NCI-H128 (cell line): ENCODE data around the gene OR5H1.
"Not testable (repeated sequence)": the region's sequence is repeated elsewhere in the genome, so short reads cannot be mapped to it uniquely, and the experiment has no call there.

Experiments
- DNase-seq: peaks from one replicate; lab custom pipeline; 2025; ENCODE audit not compliant: unreplicated experiment; lab: John Stamatoyannopoulos, UW

The OR5H1 gene

DNA sequence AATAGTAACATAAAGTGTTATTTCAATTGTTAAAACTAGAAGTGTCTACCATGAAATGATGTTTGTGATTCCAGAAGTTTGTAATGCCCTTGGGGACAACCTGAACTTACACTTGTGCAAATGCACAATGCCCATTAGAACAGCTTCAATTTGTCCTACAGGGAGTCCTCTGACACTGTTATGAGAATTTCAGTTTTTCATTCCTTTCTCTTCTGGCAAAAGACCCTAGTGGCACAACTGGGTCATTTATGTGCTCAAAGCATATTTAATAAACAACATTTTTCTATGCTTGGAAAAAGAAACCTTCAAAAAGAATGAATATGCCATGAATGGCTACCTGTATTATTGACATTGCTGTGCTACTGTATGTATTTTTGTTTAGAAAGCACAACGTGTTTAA, at the start of gene OR5H1:
Gene OR5H1 (plus strand): TSS at position 301 of the 400 bp plus-strand sequence. CDS start 1,977 bp downstream, outside the sequence.
- no peak for DNase-seq

DNA sequence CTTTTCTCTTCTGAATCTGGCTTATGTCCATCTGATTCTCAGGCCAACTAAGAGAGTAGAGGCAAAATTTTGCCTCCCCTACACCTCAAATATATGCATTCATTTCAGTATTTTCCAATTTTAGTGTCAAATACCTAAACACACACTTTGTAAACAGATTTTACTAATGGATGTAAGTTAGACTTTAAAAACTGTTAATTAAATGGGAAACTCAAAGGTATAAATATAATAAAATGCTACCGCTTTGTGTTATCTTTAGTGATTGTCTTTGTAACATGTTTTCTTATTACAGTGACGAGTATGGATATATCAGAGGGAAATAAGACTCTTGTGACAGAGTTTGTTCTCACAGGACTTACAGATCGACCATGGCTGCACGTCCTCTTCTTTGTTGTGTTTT, 43.6 kb upstream of the OR5H1 start, which contains the start of gene OR5AC2:
Gene OR5AC2 (plus strand): TSS at position 301 of the 400 bp plus-strand sequence. CDS start 0 bp downstream, at position 301.
- no peak for DNase-seq

DNA sequence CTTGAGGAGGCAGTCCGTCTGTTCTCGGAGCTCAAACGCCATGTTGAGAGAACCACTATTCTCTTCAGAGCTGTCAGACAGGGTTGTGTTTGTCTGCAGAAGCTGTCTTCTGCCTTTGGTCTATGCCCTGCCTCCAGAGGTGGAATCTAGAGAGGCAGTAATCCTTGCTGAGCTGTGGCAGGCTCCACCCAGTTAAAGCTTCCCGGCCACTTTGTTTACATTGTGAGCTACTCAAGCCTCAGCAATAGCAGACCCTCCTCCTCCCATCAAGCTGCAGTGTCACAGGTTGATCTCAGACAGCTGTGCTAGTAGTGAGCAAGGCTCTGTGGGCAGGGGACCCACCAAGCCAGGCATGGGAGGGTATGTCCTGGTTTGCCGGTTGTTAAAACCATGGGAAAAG, 34.6 kb upstream of the OR5H1 start:
- DNase-seq: no peak

DNA sequence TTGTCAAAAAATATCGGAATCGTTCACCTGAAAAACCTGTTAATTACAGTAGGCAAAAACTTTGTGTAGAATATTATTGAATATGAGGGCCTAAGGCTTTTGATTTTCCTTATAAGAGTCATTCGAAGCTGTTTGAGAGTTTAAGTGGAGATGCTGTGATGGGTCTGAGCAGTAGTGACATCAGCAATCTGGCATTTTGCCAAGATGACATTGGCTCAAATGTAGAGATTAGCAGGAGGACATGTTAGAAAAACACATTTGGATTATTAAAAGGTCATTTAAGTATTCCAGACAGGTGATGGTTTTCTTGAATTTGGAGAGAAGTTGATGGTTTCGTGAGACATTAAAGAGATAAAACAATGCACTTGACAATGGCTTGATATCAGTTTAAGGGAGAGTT, 30.7 kb upstream of the OR5H1 start:
- no peak for DNase-seq

DNA sequence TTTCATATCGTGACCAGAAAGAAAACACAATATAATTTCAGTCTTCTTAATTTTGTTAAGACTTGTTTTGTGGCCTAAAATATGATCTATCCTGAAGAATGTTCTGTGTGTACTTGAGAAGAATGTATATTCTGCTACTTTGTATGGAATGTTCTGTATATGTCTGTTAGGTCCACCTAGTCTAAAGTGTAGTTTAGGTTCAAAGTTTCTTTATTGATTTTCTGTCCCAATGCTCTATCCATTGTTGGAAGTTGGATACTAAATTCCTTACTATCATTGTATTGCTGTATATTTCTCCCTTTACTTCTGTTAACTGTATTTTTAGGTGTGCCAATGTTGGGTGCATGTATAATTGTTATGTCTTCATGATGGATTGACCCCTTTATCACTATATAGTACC, 22.4 kb upstream of the OR5H1 start:
- no peak for DNase-seq

DNA sequence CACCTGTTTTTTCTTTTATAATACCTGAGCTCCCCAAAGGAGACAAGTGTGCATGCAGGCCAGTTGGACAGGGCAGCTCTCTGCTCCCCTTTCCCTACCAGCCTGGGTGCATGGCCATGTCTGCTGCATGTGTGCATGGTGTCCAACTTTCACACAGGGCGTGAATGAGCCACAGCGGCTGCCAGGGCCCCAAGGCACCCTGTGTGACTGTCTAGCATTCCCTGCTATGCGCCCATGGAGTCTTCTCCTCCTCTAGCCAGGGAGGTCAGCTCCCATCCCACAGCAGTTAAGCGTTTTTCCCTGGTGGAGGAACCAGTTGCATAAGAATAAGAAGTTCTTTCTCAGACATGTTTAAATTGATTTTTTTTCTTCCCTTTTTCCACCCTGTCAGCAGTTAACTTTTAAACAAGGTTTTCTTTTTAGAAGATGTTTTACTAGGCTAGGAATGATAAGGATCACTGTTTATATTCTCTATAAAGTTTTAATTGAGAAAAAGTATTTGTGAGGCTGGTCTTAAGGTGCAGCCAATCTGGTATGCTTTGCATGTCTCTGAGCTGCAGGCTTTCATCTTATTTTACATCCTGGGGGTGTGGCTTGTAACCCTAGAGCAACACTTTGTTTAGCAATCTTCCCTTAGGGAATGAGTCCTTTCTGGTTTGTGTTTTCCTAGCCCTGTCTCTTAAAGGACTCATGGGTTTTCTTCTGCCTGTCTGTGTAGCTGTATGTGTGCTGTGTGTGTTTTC, 20.5 kb upstream of the OR5H1 start:
- DNase-seq: no peak

DNA sequence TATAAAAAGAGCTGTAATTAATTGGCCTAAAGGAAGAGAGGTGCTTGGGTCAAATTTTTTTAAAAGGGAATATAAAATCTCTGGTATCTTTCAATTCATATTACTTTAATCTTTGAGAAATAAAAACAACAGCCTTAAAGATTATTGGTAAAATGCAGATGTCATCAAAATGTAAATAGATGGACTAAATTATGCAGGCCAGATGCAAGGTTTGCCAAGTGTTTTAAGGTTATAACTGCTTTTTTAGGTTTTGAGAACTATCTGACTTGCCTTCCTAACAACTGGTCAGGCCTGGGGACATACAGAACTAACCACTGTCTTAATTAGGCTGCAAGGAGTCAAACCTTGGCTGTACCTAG, 20.0 kb upstream of the OR5H1 start:
- no peak for DNase-seq

DNA sequence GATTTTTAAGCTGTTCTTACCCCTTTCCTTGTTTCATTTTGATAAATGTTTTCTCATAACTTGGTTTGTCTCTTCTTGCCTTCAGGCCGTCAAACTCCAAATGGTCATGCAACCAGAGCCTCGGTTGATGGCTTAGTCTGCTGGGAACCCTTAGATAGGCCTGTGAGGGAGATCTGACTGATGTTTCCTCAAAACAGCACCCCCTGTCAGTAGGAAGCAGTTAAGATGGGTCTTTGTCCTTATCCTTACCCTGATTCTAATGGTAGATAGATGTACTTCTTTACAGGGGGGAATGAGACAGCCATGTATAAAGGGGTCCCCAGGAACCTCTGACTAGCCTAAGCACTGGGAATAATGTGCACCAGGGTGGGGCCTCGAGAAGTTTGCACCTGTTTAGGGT, 16.3 kb upstream of the OR5H1 start:
- DNase-seq: no peak

DNA sequence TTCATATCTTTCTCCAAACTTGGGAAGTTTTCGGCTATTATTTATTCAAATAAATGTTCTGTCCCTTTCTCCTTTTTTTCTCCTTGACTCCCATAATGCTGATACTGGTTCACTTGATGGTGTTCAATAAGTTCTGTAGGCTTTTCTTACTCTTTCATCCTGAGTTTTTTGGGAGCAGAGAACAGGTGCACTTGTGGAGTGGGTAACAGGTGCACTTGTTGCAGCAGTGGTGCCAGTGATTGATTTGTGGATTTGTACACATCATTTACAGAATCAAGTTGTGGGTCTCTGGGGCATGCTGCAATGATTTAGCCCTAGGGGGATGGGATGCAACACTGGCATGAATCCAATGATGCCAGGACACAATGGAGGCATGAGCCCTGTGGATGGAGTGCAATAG, 14.8 kb upstream of the OR5H1 start:
- no peak for DNase-seq

DNA sequence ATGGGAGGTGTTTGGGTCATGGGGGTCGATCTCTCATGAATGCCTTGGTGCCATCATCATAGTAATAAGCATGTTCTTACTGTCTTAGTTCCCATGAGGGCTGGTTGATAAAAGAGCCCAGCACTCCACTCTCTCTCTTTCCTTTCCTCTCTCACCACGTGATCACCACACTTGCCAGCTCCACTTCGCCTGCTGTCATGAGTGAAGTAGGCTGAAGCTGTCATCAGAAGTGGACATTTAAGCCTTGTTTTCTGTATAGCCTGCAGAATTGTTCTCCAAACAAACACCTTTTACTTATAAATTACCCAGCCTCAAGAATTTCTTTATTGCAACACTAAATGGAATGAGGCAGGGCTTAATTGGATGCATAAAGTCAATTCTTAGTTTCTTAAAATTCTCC, 6.1 kb downstream of the OR5H1 start:
- DNase-seq: no peak

DNA sequence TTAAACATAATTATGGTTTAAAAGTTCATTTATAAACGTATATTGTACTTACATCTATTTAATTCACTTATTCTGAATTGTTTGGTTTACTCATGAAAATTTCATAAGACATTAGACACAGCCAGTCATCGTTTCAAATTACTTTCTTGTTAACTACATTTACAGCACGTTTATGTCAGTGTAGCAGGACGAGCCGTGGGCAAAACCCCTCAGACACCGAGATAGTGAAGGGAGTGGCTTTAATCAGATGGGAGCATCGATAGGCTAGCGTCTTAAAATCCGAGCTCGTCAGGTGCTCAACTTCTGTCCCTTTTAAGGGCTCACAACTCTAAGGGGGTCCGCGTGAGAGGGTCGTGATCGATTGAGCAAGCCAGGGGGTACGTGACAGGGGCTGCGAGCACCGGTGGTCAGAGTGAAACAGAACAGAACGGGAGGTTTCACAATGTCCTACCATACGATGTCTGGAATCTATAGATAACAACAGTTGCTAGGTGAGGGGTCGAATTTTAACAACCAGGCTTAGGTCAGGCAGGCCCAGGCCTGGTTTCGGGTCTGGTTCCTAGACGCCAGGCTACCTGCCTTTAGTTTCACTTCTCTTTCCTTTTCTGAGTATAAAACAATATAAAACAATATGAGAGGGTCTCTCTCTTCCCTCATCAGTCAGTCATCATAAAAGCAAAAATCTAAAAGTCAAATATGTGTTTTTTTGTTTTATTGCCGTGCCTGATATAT, 7.5 kb downstream of the OR5H1 start:
- DNase-seq: not testable (repeated sequence)

DNA sequence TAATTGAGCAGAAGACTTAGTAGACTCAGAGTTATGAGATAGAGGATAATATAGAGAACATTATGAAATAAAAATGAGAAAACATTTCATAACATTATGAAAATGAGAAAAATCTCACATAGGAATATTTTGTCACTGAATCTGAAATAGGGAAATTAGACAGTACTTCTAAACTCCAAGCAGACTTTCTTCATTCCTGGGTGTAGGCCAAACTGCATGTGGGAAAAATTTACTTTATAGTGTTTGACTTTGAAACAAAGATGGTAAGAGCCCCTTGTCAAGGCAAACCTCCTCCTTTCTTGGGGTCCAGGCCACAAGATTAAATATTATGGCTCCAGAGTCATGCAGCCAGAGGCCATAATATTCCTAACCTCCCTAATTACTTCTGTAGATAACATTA, 10.0 kb downstream of the OR5H1 start:
- DNase-seq: no peak

DNA sequence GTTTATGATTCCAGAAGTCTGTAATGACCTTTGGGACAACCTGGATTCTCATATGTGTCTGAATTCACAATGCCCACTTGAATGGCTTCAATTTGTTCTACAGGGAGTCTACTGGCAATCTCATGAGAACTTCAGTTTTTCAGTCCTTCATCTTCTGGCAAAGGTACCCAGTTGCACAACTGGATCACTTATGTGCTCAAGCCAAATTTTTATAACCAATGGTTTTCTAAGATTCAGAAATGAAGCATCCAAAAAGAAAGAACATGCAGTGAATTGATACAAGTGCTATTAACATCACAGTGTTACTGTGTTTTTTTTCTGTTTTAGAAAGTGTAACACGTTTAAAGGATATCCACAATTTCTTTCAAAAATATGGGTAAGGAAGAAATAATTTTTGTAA, 16.7 kb downstream of the OR5H1 start, which contains the start of gene OR5H14:
Gene OR5H14 (plus strand): TSS at position 301 of the 400 bp plus-strand sequence. CDS start 1,907 bp downstream, outside the sequence.
- no peak for DNase-seq

DNA sequence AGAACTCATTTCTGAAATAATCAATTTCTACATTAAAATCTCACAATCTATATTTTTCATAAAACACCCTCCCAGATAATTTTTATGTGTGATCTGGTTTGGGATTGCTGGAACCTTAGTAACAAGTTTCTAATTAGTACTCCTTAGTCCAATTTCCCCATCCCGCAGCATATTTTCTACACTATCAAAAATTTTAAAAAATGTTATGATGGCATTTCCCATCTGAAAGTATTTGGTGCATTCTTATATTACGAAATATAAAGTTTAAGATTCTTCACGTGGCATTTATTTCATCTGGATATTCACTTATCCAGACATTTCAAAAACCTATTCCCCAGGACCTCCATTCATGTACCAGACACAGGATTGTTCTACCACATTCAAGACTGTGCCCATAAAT, 18.2 kb downstream of the OR5H1 start:
- no peak for DNase-seq

DNA sequence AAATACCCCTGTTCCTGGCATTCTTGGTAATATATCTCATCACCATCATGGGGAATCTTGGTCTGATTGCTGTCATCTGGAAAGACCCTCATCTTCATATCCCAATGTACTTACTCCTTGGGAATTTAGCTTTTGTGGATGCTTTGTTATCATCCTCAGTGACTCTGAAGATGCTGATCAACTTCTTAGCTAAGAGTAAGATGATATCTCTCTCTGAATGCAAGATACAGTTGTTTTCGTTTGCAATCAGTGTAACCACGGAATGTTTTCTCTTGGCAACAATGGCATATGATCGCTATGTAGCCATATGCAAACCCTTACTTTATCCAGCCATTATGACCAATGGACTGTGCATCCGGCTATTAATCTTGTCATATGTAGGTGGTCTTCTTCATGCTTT, 18.9 kb downstream of the OR5H1 start:
- not testable (repeated sequence) for DNase-seq

DNA sequence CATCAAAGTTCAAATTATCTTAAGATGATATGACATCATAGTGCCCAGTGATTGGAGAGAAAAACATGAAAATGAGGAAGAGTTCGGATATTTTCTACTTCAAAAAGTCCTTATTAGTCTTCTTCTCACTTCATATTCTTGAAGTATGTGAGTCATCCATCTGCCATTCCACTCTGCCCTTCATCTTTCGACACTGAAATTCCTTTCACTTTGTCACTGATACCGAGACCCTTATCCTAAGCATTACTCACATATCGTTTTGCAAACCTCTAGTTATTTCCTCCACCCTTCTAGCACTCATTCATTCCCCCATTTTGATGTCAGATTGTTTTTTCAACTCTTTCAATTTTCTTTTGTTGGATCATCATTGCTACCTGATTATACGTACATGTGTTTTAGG, 20.7 kb downstream of the OR5H1 start:
- no peak for DNase-seq

DNA sequence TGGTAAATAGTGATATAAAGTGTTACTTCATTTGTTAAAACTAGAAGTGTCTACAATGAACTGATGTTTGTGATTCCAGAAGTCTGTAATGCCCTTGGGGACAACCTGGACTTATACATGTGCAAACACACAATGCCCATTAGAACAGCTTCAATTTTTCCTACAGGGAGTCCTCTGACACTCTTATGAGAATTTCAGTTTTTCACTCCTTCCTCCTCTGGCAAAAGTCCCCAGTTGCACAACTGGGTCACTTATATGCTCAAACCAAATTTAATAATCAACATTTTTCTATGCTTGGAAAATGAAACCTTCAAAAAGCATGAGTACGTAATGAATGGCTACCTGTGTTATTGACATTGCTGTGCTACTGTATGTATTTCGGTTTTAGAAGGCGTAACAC, 35.9 kb downstream of the OR5H1 start, which contains the start of gene OR5H15:
Gene OR5H15 (plus strand): TSS at position 301 of the 400 bp plus-strand sequence. CDS start 2,004 bp downstream, outside the sequence.
- no peak for DNase-seq

DNA sequence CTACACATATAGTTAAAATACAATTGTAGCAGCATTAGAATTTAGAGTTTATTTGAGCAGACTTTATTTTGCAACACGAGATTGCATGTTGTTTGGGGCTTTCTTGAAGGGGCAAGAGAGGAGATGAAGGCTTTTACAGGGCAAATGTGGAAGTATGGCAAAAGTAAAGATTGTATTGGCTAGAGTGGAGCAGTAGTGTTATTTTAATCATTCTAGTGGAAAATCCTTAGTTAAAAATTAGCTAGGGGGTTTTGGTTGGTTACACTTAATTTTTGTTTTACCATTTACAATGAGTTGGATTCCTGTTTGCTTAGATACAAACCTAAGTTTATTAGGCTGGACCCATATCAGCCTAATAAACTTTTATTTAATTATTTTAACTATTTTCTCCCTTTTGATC, 40.5 kb downstream of the OR5H1 start:
- no peak for DNase-seq

DNA sequence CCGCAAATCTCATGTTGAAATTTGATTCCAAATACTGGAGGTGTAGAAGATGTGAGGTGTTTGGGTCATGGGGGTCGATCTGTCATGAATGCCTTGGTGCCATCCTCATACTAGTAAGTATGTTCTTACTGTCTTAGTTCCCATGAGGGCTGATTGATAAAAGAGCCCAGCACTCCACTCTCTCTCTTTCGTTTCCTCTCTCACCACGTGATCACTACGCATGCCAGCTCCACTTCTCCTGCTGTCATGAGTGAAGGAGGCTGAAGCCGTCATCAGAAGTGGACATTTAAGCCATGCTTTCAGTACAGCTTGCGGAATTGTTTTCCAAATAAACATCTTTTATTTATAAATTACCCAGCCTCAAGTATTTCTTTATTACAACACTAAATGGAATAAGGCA, 42.1 kb downstream of the OR5H1 start:
- DNase-seq: no peak

DNA sequence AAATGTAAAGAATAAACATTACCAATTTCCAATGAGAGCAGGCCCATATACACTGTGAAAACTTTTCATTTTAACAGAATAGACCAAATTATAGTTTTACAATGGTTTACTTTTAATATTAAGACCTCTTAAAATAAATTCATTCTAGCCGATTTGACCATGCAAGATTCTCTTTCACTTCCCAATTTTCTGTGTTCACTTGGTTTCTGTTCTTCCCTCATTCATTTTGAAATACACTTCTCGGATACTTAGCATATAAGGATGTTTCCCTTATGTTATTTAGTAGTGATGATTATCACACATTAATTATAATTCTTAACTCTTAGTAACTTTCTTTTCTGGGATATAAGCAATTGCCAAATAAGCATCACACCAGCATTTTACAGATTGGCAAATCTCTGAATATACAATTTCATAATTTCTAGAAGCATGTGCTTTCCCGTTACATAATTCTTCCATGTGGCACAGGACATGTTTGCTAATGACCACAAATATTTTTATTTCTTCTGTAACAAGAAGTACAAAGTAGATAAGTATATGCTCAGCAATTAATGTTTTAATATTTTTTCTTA, 49.9 kb downstream of the OR5H1 start:
- DNase-seq: no peak

DNA sequence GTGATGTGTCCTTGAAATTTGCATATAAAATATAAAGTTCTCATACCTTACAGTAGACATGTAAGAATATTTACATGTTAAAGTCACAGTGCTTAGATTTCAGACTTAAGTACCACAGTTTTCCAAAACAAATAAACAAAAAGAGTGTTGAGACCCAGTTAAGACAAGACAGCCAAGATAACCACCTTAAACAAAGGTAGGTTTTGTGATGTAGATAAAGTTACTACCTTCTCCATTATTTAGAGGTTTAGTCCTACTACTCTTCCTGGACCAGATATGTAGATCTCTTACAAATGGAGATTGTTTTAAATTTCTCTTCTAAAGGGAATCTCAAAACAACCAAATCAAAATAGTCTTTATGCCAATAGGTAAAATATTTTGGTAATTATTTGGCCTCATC, 51.7 kb downstream of the OR5H1 start:
- no peak for DNase-seq

DNA sequence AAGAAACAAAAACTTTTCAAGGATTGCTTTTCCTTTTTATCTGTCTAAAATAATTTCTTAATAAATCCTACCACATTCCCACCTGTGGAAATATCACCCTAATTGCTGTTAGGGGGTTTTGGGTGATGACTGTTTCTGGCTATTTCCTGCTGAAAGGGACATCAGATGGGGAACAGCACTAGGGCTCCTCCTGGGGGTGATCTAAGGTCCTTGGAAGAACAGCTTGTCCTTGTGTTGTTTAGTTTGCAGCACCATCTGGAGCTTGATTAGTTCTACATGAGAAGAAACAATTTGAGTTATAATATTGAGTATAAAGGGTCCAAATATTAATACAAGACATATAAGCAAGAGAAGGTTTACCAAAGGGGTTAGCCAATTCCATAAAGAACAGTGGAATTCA, 54.7 kb downstream of the OR5H1 start:
- DNase-seq: no peak
